HG03139 (cell line): ENCODE results near the gene FAT3.

Experiments
- ATAC-seq: cut with Tn5 transposase; IDR thresholded peaks from one replicate; pipeline ENCODE4 v1.9.1; 2021; ENCODE audit not compliant: unreplicated experiment

FAT3 gene

GRCh38 chr11:92224407-92225124, at the start of gene FAT3:
FAT3 (plus strand) TSS chr11:92224818; CDS start chr11:92352113, 127,295 bp downstream.
- no peak for ATAC-seq

DNA sequence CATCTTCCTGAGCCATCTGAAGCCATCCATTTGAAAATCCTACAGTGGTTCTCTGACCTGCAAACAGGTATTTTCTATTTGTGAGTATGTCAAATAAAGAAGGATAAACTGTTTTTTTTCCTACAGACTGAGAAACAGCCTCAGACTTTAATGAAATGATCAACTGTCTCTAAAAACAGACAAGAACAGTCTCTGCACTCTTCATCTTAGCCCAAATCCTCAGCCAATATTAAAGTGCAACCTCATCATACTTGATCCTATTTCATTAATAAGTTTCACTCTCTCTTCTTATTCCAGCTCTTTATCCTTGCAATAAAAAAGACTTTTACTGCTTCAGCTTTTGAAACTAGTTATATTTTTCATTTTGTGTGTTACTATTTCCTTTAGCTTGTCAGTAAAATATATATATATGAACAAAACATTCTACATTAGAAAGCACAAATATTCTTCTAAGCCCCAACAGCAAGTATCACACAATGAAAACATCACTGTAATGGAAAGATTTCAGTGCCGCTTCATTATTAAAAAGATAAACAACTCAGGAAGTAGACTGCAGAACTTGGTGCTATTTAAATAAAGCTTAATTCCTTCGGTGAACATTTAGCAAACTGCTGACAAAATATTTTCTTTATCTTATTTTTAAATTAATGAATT, 45.5 kb upstream of the FAT3 start:
- ATAC-seq: no peak

- ATAC-seq: no peak
These were observed 44.4 kb upstream of the FAT3 start for GRCh38 chr11:92180226-92180625.

GRCh38 chr11:92180664-92181251, 43.9 kb upstream of the FAT3 start:
- ATAC-seq: no peak

- no peak for ATAC-seq
These were observed 33.9 kb upstream of the FAT3 start for GRCh38 chr11:92190535-92191206.

DNA sequence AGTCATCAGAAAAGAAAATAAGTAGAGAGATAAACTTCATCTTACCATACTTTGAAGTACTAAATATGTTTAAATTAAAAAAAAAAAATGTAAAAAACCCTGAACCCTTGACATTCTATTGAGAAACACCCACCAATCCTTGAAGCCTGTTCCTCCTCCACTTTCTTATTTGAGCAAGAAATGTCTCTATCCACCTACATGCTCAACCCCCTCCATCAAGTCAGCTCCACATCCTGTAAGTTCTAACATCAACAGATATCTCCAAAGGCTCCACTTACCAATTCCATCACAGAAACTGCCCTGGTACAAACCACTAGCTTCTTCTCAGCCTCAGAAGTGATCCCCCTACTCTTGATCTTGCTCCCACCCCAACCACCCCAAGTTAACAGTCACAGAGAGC, 32.5 kb upstream of the FAT3 start:
- ATAC-seq: no peak

DNA sequence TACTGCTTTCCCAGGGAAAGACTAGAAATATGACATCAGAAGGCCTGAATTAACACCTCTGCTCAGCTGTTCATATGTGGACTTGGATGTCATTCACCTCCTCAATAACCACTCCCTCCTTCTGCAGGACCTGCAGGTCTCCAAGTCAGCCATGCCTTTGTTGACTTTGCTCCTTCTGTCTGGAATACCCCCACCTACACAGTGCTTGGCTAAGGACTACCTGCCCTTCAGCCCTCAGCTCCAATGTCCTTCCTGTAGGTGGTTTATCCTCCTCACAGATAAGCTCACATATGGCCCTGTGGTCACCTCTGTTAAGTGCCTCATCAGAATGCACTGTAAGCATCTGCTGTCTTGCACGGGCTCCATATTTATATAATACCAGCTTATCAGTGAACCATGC, 26.4 kb upstream of the FAT3 start:
- no peak for ATAC-seq

DNA sequence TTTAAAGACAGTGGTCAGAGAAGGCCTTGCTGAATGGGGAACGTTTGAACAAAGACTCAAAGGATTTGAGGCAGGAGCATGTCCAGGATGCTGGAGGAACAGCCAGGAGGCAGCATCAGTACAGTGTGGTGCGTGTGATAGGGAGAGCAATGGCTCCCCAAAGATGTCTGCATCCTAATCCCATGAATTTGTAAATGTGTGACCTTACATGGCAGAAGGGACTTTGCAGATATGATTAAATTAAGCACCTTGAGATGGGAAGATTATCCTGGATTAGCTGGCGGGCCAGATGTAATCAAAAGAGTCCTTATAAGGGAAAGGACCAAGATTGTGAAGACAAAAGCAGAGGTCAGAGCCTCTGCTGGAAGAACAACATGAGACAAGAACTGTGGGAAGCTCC, 24.6 kb upstream of the FAT3 start:
- no peak for ATAC-seq

- no peak for ATAC-seq
These were observed 19.9 kb upstream of the FAT3 start for GRCh38 chr11:92204731-92205130.

DNA sequence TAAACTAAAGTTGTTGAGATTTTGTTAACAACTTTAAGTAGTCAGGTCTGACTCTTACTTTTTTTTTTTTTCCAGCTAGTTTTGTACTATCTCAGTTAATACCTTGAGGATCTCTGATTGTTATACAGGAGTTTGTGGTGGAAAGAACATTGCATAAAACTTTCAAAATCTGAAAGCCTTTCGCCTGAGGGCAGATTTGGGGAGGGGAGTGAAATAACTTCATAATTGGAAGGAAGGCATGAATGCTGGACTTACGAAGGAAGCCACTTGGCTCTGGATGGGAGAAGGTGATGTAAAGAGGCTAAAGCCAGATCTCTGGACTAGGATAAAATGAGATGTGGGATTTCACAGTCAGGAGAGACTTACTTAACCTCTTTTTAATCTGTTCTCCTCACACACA, 18.2 kb upstream of the FAT3 start:
- no peak for ATAC-seq

DNA sequence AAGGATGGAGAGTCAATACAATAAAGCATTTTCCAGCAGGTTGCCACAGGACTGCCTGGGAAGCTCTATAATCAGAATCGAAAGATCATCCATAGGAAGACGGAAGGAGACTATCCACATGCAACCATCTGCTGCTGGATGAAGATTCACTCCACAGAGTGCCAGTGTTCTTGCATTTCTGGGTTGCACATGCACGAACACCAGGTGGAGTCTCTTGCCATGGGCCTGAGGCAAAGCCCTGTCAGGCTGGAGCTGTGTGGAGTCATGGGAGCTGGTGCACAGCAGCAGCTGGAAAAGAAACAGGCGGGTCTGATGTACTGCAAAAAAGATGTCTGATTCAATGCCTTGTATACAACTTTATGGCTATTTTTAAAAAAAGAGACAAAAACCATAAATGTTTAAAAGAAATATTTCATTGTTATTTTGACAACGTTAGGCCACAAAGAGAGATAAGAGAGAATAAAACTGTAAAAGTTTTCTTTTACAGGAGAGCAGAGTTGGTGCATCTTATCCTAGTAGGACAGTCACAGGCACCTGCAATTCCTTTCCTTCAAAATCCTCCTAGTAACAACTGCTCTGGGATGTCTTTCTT, 12.9 kb upstream of the FAT3 start:
- ATAC-seq: no peak

DNA sequence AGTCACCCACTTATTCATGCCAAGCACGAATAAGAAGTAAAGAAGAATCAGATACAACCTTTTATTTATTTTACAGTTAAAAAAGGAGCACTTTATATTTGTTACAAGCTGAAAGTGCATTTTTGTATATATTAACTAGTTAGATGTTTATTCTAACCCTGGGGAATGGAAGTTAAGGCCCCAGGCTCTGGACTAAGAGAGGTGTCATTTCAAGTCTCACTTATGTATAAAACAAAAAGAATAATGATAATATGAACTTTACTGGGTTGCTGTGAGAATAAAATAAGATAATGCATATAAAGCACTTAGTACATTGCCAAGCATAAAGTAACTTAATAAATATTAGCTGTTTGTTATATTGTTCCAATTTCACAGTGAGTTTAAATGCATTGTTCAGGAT, 12.1 kb upstream of the FAT3 start:
- no peak for ATAC-seq

DNA sequence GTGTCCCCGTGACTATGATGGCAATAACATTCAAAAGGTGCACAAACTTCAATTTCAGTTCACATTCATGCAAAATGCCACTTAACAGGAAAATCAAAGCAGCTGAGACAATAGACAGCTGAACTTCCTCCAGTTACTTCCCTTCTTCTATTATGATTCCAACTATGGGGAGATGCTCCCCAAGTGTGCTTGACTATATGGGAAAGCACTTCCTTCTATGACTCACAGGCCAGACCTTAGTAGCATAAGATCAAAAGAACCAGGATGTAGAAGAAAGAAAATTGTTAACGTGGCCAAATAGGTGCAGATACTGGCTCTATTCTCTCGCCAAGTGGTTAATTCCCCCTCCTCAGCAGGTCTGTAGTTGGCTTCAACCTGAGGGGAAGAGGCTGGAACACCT, 7.8 kb upstream of the FAT3 start:
- ATAC-seq: no peak

- no peak for ATAC-seq
These were observed 5.1 kb upstream of the FAT3 start for GRCh38 chr11:92219476-92219875.

DNA sequence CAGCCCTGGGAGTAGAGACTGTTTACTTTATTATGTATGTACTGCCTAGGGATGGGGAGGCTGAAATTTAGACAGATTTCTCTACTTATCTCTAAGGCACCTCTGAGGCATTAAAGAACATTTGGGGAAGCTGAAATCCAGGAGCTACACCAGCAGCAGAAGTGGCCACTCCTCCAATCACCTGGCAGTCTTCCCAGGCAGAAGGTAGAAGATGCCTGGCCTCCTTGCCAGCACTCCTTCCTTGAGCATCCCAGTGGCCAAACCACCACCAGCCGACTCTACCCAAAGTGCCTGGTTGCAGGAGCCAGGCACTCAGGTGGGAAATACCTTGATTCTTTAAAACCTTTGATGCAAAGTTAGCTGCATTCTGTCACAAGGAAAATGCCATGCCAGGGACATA, 1.9 kb upstream of the FAT3 start:
- no peak for ATAC-seq

DNA sequence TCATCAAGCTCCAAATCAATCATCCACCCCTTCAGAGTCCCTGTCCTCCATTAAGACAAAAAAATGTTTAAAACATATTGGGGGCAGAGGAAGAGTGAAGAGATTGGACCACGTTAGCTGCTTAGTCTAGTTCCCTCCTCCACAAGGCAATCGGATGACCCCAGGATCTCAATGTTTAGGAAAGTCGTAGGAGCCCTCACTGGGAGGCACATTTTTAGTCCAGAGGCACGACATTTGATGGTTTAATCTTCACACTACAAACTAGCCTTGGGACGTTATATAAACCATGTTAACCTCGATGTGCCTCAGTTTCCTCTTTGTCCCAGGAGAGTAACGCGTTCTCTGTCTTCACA, 588 bp upstream of the FAT3 start:
- ATAC-seq: no peak

- no peak for ATAC-seq
These were observed 528 bp downstream of the FAT3 start for GRCh38 chr11:92225125-92225567.

GRCh38 chr11:92225568-92226330, 1.1 kb downstream of the FAT3 start:
- no peak for ATAC-seq

DNA sequence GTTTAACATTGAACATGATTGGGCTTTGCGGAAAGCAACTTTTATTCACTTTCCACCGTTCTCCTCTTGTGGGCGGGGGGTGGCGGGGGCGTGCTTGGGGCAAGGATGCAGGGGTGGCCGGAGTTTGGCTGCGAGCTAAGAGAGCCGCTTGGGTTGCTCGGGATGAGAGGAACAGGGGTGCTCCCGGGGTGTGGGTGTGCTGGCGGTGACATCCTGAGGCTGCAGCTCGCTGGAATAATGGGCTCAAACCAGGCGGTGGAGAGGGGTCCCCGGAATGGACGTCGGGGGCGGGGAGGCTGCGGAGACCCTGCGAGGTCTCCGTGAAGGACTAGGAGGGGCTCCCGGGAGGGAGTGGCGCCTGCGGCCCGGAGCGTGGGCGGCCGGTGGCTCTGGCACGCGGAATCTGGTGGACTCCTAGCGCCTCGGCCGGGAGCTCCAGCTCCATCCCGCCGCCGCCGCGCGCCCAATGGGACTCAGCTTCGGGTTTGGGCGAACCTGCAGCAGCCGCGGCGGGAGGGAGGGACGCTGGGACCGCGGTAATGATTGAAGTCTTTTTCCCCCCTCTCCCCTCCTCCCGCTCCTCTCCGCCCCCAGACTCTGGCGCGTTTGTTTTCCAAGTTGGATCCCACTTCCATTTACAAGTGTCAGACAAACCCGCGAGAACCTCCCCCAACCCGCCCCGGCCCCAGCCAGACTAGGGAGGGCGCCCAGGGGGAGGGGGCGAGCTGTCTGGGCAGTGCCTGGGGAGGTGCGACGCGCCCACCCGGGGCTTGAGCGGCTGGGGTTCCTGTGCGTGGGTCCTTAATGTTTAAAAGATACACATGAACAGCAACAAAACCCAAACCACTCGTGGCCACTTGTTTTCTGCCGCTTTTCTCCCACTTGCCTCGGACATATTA, 2.0 kb downstream of the FAT3 start:
- ATAC-seq: no peak
